ENCODE measurements around the gene SIX6. TPM values are rescaled to one million over a fixed set of nuclear protein-coding genes. Genes with fewer than 3 reads are reported as not detected.
A peak's percentile ranks its signal among the peaks of the same experiment; 100 is the strongest.
"Not testable (repeated sequence)": the region's sequence is repeated elsewhere in the genome, so short reads cannot be mapped to it uniquely, and the experiment has no call there.

Gene SIX6
- total RNA-seq, result not detected

DNA sequence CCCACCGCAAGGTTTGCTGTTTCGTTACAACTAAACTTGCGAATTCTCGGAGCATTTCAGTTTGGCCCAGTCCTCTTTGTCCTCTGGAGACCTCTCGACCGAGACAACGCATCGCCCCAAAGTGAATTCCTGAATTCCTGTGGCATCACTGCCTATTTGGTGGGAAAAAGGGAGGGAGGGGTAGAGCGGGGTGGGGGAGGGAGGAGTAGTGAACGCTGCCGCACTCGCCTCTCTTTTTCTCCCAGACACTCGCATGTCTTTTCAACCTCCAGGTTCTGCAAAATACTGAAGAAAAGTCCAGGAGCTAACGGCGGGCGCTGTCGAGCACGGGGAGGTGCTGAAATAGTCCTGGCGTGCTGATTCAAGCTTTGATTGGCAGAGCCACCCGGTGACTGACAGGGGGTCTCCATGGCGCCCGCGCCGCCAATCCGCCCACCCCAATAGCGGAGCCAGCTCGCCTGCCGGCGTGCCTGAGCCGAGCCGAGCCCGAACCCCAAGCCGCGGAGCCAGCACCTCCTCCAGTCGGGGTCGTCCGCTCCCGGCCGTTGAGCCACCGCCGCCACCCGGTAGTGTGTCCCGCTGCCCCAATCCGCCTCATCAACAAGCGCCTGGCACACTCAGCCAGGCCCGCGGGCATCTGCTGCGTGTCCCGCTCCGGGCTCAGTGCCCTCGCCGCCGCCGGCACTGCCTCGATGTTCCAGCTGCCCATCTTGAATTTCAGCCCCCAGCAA lies at the start of gene SIX6:
Gene SIX6 (plus strand): TSS at position 440 of the 731 bp plus-strand sequence. CDS start 253 bp downstream, at position 693.
- TF ChIP-seq, protein P1, sequence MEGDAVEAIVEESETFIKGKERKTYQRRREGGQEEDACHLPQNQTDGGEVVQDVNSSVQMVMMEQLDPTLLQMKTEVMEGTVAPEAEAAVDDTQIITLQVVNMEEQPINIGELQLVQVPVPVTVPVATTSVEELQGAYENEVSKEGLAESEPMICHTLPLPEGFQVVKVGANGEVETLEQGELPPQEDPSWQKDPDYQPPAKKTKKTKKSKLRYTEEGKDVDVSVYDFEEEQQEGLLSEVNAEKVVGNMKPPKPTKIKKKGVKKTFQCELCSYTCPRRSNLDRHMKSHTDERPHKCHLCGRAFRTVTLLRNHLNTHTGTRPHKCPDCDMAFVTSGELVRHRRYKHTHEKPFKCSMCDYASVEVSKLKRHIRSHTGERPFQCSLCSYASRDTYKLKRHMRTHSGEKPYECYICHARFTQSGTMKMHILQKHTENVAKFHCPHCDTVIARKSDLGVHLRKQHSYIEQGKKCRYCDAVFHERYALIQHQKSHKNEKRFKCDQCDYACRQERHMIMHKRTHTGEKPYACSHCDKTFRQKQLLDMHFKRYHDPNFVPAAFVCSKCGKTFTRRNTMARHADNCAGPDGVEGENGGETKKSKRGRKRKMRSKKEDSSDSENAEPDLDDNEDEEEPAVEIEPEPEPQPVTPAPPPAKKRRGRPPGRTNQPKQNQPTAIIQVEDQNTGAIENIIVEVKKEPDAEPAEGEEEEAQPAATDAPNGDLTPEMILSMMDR (IDR thresholded peaks at IDR 0.05), result no peak
- ATAC-seq (ENCODE audit: low FRiP score), result no peak

DNA sequence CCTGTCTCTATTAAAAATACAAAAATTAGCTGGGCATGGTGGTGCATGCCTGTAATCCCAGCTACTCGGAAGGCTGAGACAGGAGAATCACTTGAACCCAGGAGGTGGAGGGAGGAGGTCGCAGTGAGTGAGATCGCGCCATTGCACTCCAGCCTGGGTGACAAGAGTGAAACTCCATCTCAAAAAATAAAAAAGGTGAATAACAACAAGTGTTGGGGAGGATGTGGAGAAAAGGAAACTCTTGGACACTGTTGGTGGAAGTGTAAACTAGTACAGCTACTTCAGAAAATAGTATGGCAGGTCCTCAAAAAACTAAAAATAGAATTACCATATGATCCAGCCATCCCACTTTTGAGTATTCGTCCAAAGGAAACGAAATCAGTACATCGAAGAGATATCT lies 28.7 kb upstream of the SIX6 start:
- not testable (repeated sequence) for DNase-seq (ENCODE audit: low spot score); ATAC-seq (ENCODE audit: low FRiP score)

More for the DNA sequence above, at the start of gene SIX6:
- DNase-seq (ENCODE audit: low spot score), result no peak

DNA sequence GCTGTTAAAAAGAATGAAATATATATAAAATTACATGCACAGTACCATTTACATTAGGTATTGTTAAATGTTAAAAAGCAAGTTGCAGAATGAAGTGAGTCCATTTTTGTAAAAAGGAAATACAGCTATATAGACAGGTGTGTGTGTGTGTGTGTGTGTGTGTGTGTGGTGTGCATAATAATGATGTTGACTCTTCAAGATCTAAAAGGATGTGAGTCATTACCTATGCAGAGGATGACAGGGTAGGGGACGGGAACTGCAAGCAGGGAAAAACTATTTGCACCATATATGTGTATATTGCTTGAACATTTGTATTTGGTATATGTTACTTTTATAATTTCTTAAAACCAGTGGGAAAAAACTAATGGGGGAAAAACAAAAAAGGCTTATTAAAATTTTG lies 26.2 kb upstream of the SIX6 start:
- ATAC-seq (ENCODE audit: low FRiP score) (no peak), DNase-seq (ENCODE audit: low spot score) (no peak)
- TF ChIP-seq, protein P1 (IDR thresholded peaks at IDR 0.05), result no peak

DNA sequence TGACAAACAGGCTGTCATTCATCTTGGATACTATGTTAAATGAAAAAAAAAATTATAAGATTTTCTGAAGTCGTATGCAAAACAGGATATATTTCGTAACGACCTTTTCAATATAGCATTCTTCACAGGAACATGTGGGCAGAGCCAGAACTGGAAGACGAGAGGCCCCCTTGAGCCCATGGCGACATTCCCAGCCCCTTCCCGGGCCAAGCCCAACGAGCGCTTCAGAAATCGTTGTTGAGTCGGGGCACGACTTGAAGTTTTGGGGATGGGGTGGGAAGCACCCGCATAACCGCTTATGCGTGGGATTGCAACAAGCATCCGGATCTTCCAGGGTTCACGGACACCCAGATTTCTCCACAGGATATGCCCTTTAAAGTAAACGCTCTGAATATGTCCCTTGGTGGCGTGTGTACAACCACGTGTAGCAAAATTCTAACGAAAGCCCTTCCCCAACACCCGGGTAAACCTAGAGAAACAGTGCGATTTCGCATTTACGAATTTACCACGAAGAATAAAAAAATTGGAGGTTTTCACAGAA lies 23.8 kb upstream of the SIX6 start:
- no peak for DNase-seq (ENCODE audit: low spot score)
- no peak for ATAC-seq (ENCODE audit: low FRiP score)
- TF ChIP-seq, protein P1 (IDR thresholded peaks at IDR 0.05), result no peak

DNA sequence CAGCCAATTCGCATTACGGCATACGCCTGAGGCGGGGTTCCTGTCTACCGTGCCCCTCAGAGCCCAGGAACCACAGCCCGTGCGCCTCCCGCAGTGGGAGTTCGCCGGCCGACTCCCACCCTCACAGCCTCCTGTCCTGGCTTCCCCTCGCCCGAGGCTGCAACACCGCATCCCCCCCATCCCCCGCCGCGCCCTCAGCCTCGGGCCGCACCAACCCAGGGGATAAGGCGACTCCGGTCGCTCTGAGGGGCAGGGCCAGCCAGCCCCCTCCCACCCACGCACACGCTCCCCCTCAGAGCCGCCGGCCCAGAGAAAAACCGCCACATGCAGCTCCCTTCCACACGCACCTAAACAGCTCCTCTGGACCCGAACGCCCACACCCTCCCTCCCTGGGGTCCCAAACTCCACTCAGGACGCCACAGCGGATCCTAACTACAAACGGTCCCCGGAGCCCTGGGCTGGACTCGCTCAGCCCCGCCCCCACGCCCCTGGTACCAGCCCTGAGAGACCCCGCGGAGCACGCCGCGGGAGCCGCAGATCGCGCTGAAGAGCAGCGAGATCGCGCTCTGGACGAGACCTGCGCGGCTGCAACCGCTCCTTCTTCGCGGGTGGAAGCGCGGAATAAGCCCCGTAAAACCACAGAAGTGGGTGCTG lies 23.2 kb upstream of the SIX6 start, which contains the start of gene C14orf39:
Gene C14orf39 (minus strand): TSS at position 466 of the 654 bp plus-strand sequence. CDS start 985 bp downstream, outside the sequence.
- TF ChIP-seq, protein P1 (IDR thresholded peaks at IDR 0.05), result no peak
- ATAC-seq (ENCODE audit: low FRiP score) (peak; percentile 19), DNase-seq (ENCODE audit: low spot score) (no peak)

DNA sequence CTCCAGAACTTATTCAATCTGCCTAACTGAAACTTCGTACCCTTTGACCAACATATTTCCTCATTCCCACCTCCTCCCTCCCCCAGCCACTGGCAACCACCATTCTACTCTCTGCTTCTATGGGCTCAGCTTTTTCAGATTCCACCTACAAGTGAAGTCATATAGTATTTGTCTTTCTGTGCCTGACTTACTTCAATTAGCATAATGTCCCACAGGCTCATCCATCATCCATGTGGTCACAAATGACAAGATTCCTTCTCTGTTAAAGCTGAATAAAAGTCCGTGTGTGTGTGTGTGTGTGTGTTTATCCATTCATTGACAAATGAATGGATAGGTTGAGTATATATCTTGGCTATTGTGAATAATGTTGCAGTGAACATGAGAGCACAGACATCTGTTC lies 21.7 kb upstream of the SIX6 start:
- no peak for DNase-seq (ENCODE audit: low spot score)
- TF ChIP-seq, protein P1 (IDR thresholded peaks at IDR 0.05), result no peak
- no peak for ATAC-seq (ENCODE audit: low FRiP score)

DNA sequence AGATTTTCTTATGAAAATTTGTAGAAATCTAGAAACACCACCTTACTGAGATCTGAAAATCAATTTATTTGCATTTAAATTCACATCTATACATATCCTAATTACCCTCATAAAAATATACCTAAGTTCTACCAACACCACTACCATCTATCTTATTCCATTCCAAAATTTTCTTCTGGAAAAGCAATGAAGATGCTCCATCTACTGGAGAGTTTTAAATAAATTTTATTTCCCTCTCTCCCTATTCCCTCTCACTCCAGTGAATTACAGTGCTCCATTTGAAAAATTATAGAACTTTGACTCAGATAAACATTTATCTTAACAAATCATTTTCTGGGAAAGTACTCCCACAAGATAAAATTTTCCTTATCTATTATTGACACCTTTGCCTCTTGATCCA lies 20.8 kb upstream of the SIX6 start:
- TF ChIP-seq, protein P1 (IDR thresholded peaks at IDR 0.05), result no peak
- no peak for ATAC-seq (ENCODE audit: low FRiP score)
- no peak for DNase-seq (ENCODE audit: low spot score)
